Stimulated activated CD4-positive, alpha-beta T cell treated with anti-CD3 and anti-CD28 coated beads, Interleukin-2, amount 100 ng/mL, for 24 hours (primary cell): Measurements from ENCODE around the gene AKR1C8.
"Not testable (repeated sequence)": the region's sequence is repeated elsewhere in the genome, so short reads cannot be mapped to it uniquely, and the experiment has no call there.

ENCODE experiments used
- DNase-seq, 2 donors: peaks; one replicate each; pipeline ENCODE4 v3.0.0-alpha.2; 2020

The AKR1C8 gene

DNA sequence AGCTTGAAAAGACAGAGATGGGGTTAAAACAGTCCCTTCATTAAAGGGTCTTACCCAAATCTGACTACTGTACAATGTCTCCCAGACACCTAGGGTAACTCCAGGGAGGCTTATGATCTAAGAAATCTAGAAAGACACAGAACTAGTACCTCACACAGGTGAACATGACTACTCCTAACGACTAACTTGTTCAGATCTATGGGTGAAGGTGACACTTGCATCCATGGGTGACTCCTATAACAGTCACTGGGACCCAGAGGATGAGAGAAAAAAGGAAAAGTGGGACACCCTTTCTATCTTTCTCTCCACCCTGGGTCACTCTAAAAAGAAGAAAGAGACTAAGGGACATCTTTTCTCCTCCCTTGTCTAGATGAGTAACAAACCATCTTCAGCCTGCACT is 19.2 kb downstream of the AKR1C8 start:
- no peak for DNase-seq

DNA sequence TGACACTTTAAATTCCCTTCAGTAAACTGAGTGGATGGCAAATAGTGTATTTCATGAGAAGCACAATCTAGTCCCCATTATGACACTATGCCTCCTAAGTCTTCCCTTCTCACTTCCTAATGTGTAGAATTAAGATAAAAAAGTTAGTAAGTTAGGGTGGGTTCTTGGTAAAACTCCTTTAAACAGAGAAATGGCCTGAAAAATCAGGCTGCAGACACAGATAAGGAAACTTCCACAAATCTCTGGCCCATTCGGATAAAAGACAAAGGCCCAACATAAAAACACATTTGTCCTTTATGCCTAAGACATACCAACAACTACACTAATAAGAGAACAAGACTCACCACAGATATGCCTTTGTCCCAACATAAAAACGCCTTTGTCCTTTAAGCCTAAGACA is 21.5 kb downstream of the AKR1C8 start:
- no peak for DNase-seq

DNA sequence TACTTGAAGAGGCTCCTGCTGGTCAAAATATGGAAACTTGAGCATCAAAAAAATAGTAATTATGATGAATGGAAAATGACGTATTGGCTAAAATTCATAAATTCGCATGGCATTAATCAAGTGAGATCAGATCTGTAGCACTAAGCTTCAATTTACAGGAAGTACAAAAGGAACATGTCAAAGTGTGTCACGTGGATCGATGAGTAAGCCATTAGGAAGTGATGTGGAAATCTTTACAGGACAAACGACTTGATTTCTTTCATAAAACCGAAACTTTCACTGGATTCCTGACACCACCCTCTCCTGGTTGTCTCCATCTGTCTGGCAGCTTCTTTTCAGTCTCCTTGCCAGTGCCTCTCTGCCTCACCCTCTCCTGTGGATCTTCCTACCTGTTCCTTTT is 25.8 kb downstream of the AKR1C8 start:
- no peak for DNase-seq

DNA sequence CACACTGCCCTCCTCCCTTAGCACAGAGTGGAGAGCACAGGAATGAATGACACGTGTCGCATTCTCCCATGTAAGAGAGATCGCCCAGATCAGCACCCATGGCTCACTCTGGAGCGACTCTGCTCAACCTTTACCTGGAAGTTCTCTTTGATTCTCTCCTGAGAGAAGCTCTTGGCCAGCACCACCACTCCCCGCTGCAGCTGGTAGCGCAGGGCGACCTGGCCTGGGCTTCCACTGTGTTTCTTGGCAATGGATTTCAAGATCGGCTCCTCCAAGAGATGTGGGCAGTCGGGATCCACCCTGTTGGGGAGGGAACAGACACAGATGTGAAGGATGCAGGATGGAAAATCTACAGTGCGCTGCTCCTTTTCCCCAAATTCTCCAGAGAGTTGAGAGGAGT is 27.4 kb downstream of the AKR1C8 start:
- DNase-seq: no peak

DNA sequence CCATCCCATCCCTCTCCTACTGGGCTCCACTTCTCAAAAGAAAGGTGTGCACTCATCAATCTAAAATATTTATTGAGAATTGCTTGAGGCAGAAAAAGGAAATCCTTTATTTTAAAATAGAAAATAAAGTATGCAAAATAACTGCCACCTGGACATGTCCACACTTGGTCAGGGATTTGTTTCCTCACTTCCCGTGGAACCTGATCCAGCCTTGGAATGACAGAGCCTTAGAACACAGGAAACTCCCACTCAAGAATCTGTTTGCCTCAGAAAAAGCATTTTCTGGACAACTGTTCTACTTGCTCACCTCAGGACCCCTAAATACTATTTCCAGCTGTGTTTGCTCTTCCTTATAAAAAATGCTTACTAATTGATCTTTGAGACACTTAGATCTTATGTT is 29.0 kb downstream of the AKR1C8 start:
- DNase-seq: no peak

DNA sequence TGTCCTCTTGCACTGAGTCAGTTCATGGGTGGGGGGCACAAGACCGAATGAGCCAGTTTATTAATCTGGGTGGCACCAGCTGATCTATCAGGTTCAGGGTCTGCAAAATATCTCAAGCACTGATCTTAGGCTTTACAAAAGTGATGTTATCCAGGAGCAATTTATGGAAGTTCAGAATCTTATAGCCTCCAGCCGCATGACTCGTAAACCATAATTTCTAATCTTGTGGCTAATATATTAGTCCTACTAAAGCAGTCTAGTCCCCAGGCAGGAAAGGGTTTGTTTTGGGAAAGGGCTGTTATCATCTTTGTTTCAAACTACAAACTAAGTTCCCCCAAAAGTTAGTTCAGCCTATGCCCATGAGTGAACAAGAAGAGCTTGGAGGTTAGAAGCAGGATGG is 33.9 kb downstream of the AKR1C8 start:
- no peak for DNase-seq

DNA sequence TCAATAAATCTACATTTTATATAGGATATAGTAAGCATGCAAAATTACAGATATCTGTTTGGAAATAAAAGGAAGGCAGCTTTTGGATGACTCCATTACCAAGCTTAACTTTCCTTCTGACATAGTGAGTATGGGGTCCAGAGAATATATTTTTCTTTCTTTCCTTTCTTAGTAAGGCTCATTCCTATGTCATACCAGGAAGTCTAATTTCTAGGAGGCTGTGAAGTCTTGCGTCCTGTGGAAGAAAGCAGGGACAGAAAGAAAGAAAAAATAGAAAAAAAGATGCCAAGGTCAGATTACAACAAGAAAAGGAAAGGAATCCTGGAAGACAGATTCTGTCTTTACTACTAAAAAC is 36.3 kb downstream of the AKR1C8 start:
- DNase-seq: no peak

DNA sequence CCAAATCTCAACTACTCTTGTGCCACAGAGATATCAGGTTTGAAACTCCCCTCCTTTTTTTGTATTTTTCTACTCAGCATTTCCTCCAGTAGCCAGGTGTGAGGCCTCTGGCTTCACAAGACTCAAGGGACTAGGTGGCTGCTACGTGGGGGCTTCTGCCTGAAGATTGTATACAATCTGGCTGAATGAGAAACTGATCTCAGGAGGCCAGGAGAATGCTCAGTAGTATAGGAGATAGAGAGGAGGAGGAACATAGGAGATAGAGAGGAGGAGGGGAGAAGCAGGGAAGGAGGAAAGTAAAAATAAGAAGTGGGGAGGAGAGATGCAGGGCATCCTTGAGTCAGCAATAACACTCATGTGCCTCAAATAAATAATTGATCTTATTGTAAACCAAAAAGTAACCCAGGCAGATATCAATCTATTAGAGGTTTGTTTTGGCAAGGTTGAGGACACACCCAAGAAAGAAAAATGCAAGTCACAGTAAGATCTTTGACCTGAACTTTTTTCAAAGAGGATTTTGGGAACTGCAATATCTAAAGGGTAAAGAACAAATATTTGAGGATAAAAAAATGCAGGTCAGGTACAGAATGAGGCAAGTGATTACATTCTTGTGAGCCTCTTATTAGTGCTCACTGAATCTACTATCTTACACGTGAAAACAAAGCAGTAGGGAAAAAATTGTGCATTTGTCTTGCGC is 36.8 kb downstream of the AKR1C8 start:
- DNase-seq: no peak

DNA sequence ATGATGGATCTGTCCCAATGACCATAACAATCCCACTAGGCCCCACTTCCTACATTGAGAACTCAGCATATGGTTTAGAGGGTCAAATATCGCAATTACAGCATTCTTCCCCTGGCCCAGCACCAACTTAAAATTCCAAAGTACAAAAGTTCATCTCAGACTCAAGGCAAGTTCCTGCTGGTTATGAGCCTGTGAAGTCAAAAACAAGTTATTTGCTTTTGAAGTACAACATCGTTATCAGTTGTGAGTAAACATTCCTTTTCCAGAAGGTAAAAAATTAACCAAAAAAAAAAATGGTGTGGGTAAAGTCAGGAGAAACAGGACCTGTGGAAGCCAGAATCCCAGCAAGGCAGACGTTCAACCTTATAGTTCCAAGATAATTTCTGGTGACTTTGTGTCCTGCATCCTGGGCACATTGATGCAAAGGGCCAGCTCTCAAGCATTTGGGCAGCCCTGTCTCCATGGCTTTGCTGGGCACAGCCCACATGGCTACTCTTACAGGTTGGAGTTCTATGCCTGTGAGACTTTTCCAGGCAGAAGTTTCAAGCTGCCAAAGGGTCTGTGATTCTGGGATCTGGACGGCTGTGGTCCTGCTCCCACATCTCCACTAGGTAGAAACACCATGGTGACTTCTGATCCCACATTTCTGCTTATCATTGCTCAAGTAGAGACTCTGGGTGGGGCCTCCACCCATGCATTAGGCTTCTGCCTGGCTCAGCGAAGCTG is 37.5 kb downstream of the AKR1C8 start:
- no peak for DNase-seq

DNA sequence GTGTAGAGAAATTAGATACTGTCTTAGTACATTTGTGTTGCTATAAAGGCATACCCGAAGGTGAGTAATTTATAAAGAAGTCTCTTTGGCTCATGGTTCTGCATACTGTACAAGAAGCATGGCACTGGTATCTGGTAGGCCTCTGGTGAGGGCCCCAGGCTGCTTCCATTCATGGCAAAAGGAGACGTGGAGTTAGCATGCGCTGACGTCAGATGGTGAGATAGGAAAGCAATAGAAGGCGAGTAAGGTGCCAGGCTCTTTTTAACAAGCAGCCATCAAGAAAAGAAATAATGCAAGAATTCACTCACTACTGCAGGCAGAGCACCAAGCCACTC is 38.1 kb downstream of the AKR1C8 start:
- DNase-seq: no peak

DNA sequence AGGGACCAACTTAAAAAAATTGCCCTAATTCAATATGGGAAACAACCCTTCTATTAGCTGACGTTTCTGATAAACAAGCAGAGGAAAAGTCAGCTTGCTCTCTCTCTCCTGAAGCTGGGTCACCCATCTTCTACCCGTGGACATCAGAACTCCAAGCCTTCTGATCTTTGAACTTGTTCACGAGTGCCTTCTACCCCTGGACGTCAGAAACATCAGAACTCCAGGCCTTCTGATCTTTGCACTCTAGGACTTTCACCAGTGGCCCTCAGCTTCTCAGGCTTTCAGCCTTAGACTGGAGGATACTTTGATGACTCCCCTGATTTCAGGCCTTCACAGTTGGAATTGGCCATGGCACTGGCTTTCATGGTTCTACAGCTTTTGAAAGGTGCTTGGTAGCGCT is 41.8 kb downstream of the AKR1C8 start:
- DNase-seq: no peak

DNA sequence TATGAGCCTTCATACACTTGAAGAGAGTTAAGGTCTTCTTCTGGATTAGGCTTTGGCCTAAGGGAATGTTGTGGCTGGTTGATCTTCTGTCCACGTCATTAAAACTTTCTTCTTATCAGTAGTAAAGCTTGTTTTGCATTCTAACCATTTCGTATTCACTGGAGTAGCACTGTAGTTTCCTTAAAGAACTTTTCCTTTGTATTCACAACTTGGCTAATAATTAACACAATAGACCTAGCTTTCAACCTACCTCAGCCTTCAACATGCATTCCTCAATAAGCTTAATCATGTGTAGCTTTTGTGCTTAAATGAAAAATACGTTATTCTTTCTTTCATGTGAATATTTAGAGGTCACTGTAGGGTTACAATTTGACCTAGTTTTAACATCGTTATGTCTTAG is 42.8 kb downstream of the AKR1C8 start:
- no peak for DNase-seq

DNA sequence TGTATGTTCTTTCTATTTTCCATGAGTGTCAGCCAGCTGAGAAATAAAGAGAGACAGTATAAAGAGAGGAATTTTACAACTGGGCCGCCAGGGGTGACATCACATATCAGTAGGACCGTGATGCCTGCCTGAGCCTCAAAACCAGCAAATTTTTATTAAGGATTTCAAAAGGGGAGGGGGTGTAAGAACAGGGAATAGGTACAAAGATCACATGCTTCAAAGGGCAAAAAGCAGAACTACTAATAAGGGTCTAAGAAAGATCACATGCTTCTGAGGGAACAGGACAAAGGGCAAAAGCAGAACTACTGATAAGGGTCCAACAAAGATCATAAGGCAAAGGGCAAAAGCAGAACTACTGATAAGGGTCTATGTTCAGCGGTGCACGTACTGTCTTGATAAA is 47.3 kb downstream of the AKR1C8 start:
- not testable (repeated sequence) for DNase-seq

DNA sequence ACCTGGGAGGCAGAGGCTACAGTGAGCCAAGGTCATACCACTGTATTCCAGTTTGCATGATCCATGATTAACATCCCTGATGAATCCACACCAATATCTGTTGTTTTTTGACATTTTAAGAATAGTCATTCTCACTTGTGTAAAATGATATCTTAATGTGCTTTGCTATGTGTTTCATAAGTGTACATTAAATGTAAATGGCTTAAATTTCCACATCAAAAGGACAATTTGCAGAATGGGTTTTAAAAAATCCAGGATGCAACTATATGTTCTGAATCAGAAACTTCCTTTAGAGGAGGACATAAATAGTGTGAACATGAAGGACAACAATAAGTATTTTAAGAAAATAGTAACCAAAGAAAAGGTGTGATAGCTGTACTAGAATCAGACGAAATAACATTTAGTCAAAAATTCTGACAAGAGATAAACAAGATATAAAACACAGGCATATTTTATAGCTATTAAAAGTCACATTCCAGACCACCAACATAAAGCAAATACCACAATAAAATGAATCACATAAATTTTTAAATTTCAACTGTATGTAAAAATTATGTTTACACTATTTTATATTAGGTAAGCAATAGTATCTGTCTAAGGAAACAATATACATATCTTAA is 48.4 kb downstream of the AKR1C8 start:
- no peak for DNase-seq

DNA sequence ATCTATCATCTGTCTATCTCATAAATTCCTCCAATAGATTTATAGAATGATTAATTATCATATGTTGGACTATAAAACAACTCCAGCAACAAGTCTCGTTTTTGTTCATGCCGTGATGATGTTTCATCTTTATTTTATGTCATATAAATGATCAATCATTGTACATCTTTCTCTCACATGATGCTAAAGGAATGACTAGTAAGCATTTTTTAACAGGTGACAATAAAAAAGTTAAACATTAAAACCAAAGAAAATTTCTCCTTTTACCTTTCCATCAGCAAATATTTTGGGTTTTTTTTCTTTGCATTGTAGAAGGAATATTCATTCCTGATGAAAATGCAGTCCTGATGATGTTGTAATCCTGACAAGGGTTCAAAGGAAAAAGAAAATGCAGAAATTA is 49.4 kb downstream of the AKR1C8 start:
- DNase-seq: no peak

DNA sequence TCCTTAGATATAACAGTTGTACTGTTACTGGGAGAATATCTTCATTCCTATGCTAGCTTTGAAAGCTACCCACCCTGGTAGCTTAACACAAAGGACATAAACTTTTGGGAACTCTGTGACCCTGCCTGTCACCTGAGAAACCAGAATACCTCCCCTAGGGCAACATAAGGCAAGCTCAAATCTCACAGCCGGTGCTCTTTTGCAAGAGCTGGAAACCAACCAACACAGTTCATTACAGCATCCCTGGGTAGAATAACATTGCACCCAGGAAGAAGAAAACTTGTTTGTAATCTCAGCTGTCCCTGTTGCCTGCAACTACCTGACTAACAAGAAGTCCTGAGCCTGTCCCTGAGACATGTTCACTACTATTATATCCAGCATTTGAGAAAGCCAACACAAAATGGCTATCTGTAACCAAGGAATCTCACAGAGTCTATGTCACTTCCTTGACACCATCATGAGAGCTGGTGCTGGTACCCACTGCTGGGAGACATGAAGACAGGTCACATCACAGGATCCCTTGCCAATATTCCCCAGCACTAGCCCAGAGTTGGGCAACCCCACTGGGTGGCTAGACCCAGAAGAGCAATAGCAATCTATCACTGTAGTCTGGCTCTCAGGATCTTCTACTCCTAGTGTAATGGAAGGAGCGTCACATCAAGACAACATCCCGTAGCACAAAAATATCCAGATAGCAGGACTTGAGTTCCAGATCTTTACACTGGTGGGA is 59.5 kb downstream of the AKR1C8 start:
- DNase-seq: no peak

DNA sequence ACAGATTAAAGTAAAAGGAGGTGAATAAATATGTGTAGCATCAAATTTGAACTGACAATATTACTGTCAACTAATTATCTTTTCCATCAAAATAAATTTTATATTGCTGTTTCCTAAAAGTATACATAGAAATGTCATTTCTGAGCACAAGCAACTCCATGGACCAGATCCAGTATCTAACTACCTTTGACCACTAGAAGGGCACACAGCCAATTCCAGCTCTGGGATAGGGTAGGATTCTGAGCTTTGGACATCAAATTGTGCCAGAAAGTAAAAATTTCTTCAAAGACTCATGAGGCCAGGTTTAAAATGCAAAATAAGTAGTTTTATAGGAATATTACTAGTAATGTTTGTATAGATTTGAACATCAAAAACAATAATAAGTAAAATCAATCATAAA is 61.1 kb downstream of the AKR1C8 start:
- DNase-seq: no peak

DNA sequence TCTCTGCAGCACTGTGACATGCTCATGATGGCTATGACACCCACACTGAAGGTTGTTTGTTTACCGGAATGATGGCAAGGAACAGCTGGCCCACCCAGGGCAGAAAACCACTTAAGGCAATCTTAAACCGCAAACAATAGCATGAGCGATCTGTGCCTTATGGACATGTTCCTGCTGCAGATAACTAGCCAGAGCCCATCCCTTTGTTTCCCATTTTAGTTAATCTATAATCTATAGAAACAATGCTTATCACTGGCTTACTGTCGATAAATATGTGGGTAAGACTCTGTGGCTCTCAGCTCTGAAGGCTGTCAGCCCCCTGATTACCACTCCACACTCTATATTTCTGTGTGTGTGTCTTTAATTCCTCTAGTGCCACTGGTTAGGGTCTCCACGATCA is 65.0 kb downstream of the AKR1C8 start:
- DNase-seq: not testable (repeated sequence)

DNA sequence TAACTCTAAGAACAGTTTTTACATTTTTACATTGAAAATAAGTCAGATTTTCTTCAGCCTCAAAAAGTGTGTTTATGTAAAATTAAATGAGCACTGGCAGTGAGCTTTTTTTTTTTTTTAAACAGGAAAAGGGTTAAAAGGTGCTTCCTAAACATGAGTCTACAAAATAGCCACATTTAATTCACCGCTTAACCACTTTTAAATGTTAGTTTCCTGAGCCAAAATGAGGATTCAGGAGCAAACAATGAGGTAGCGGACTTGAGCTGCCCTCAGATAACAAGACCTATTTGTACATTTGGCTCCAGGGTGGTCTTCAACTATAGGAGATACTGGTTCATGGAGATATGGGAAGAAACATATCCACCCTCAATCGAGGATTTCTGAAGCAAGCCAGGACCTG is 67.9 kb downstream of the AKR1C8 start:
- DNase-seq: no peak

DNA sequence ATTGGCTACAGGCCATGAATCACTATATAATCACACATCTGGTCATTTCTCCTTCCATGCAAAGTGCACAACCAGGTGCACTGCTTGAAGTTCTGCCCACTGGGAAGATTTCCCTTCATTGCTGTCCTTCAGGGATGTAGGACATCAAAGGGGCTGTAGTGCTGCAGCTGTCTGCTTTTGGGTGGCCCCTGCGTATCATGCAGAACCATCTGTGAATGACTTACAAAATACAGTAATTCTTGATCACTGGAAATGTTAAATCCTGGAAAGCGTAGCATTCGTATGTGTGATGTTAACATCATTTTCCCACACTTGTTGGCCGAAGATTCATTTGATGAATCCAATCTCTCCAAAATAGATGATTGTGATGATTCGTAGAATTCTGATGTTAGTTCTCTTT is 68.3 kb downstream of the AKR1C8 start:
- DNase-seq: no peak

DNA sequence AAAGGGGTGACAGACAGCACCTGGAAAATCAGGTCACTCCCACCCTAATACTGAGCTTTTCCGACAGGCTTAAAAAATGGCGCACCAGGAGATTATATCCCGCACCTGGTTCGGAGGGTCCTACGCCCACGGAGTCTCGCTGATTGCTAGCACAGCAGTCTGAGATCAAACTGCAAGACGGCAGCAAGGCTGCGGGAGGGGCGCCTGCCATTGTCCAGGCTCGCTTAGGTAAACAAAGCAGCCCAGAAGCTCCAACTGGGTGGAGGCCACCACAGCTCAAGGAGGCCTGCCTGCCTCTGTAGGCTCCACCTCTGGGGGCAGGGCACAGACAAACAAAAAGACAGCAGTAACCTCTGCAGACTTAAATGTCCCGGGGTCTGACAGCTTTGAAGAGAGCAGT is 75.1 kb downstream of the AKR1C8 start:
- not testable (repeated sequence) for DNase-seq

DNA sequence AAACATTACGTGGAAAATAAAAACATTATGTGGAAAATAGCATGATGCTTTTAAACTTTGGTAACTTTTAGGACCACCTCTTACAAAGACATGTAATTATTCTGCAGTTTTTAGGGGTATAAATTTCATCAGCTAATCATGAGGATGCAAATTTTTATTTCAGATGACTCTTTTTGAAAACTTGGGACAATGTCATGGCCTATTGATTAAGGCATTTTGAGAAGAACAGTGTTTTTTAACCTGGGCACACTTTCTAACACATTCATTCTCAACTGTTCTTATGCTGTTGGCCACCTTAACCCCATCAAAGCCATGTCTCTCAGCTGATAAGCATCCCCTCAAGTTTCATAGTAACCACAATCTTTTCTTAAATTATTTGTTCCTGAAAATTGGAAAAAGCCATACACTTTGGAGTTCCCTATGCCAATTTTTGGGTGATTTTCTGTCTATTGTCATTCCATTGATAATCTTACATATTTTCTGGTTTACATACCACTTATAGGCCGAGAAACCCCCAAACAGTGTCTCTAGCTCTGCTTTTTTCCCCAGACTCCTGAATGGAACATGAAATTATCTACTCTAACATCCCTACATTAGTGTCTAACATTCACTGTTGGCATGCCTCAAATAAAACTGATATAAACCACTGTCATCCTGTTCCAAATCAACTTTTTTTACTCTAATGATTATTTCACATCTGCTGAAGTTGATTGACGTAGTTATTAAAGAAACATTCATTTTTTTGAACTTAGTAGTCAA is 76.1 kb downstream of the AKR1C8 start:
- no peak for DNase-seq

DNA sequence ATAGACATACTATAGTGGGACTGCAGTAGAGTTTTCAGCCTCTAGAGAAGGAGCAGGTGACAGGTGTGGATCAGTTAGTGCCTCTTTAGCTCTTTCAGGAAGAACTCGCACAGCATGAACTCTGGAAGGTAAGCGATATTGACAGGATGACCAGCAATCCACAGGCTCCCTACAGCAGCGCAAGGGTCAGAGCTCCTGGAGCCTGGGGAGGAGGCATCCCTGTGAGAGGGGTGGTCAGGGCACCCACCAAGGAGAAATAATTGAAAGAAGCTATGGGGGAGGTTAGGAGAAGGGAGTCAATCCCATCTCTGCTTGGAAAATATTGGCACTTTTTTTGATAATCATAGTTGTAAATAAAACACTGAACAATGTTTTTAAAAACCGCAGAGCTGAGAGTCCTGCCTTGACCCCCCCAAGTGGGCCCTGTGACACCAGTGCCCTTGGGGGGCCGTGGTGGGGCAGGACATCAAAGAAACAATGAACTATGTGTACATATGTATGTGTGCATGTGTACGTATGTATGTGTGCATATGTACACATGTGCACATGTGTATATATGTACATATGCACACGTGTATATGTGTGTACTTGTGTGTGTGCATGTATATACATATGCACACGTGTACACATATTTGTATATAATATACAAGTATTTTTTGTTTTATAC is 77.0 kb downstream of the AKR1C8 start:
- no peak for DNase-seq
